MM.1S (cell line): ENCODE results near the gene BLID.

Experiments
- DNase-seq: peaks from one replicate; pipeline ENCODE4 v3.0.0-alpha.2; 2015
- H2AFZ ChIP-seq: fragments of 300-600 bp; sonication (generic); 2 replicates; pipeline ENCODE4 v1.6.0; 2016; ENCODE audit warnings: antibody characterized with exemption, low read length
- H3F3A ChIP-seq: fragments of 300-600 bp; sonication (generic); 2 replicates; pipeline ENCODE4 v1.6.1; 2016; ENCODE audit warnings: mild to moderate bottlenecking, antibody characterized with exemption, low read length, moderate library complexity, mixed read lengths; ENCODE audit not compliant: insufficient read depth
- H3K27ac ChIP-seq: fragments of 300-600 bp; sonication (generic); 2 replicates; pipeline ENCODE4 v1.5.1; 2016; ENCODE audit warnings: mild to moderate bottlenecking, low read length
- H3K27me3 ChIP-seq: fragments of 300-600 bp; sonication (generic); replicated peaks from 2 replicates; pipeline ENCODE4 v1.6.0; 2016; ENCODE audit warnings: low read length; ENCODE audit not compliant: insufficient read depth
- H3K36me3 ChIP-seq: fragments of 300-600 bp; sonication (generic); replicated peaks from 2 replicates; pipeline ENCODE4 v1.6.1; 2016; ENCODE audit warnings: mild to moderate bottlenecking, low read length, mixed read lengths; ENCODE audit not compliant: insufficient read depth
- H3K4me1 ChIP-seq: fragments of 300-600 bp; sonication (generic); 2 replicates; pipeline ENCODE4 v1.6.1; 2016; ENCODE audit warnings: low read length, mixed read lengths
- H3K4me2 ChIP-seq: fragments of 300-600 bp; sonication (generic); 2 replicates; pipeline ENCODE4 v1.6.0; 2016; ENCODE audit warnings: low read depth, low read length
- H3K4me3 ChIP-seq: fragments of 300-600 bp; sonication (generic); 2 replicates; pipeline ENCODE4 v1.5.1; 2016; ENCODE audit warnings: low read length, mixed read lengths
- H3K79me2 ChIP-seq: fragments of 300-600 bp; sonication (generic); 2 replicates; pipeline ENCODE4 v1.6.1; 2016; ENCODE audit warnings: mixed run types, low read length, mixed read lengths
- H3K9ac ChIP-seq: fragments of 300-600 bp; sonication (generic); 2 replicates; pipeline ENCODE4 v1.6.1; 2016; ENCODE audit warnings: low read length, mixed read lengths
- H3K9me2 ChIP-seq: fragments of 300-600 bp; sonication (generic); replicated peaks from 2 replicates; pipeline ENCODE4 v1.6.1; 2016; ENCODE audit warnings: mild to moderate bottlenecking, low read length, mixed read lengths; ENCODE audit not compliant: insufficient read depth
- H3K9me3 ChIP-seq: fragments of 300-600 bp; sonication (generic); replicated peaks from 2 replicates; pipeline ENCODE4 v1.6.1; 2016; ENCODE audit warnings: mild to moderate bottlenecking, low read length, mixed read lengths; ENCODE audit not compliant: insufficient read depth
- H4K20me1 ChIP-seq: fragments of 300-600 bp; sonication (generic); 2 replicates; pipeline ENCODE4 v1.6.1; 2016; ENCODE audit warnings: mild to moderate bottlenecking, low read length, moderate library complexity, mixed read lengths; ENCODE audit not compliant: insufficient read depth
- EZH2 ChIP-seq: fragments of 300-600 bp; sonication (generic); optimal IDR thresholded peaks from 2 replicates; pipeline ENCODE3; 2017; ENCODE audit warnings: low read depth, mild to moderate bottlenecking, antibody characterized with exemption, low read length, mixed read lengths
- EZH2phosphoT487 ChIP-seq: fragments of 300-600 bp; sonication (generic); IDR thresholded peaks from 2 replicates; pipeline ENCODE4 v1.6.1; 2018; ENCODE audit warnings: antibody characterized with exemption, low read length
- TF ChIP-seq, protein P1 (sequence below): fragments of 300-600 bp; sonication (generic); IDR thresholded peaks from 2 replicates; pipeline ENCODE4 v1.5.1; 2016; ENCODE audit warnings: antibody characterized with exemption, low read length, mixed read lengths

Gene BLID

DNA sequence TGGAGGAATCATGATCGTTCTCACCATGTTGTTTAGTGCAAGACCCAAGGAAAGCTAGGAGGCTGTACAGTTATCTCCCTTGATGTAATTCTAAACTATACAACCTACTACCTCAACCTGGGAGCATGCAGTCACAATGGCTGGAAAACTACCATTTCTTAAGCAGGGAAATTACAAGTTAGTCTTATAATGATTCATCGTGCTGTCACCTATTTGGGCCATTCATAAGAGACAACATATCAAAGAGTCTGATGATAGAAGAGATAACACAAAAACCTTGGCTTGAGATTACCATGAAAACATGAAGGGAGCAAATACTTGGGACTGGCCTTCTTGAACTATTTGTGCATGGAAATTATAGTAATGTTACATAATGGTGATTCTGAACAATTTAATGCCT, 30.5 kb upstream of the BLID start:
- Histone ChIP-seq H3K79me2 (no peaks in the 10 kb centered on the region), H3K9me2 (no peaks in the 10 kb centered on the region), H3K27ac (no peak overlapping the region), H3K4me3 (no peak overlapping the region), H4K20me1 (no peaks in the 10 kb centered on the region), H3K27me3 (no peaks in the 10 kb centered on the region), H3K9me3 (no peaks in the 10 kb centered on the region), H3K4me2 (no peak overlapping the region), H3K36me3 (no peaks in the 10 kb centered on the region), H2AFZ (no peak overlapping the region), H3K4me1 (no peaks in the 10 kb centered on the region), H3K9ac (no peak overlapping the region), H3F3A (no peaks in the 10 kb centered on the region)
- no peak for DNase-seq
- no peak for TF ChIP-seq EZH2
- TF ChIP-seq, protein P1, sequence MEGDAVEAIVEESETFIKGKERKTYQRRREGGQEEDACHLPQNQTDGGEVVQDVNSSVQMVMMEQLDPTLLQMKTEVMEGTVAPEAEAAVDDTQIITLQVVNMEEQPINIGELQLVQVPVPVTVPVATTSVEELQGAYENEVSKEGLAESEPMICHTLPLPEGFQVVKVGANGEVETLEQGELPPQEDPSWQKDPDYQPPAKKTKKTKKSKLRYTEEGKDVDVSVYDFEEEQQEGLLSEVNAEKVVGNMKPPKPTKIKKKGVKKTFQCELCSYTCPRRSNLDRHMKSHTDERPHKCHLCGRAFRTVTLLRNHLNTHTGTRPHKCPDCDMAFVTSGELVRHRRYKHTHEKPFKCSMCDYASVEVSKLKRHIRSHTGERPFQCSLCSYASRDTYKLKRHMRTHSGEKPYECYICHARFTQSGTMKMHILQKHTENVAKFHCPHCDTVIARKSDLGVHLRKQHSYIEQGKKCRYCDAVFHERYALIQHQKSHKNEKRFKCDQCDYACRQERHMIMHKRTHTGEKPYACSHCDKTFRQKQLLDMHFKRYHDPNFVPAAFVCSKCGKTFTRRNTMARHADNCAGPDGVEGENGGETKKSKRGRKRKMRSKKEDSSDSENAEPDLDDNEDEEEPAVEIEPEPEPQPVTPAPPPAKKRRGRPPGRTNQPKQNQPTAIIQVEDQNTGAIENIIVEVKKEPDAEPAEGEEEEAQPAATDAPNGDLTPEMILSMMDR, result no peak
- TF ChIP-seq EZH2phosphoT487, result no peak

DNA sequence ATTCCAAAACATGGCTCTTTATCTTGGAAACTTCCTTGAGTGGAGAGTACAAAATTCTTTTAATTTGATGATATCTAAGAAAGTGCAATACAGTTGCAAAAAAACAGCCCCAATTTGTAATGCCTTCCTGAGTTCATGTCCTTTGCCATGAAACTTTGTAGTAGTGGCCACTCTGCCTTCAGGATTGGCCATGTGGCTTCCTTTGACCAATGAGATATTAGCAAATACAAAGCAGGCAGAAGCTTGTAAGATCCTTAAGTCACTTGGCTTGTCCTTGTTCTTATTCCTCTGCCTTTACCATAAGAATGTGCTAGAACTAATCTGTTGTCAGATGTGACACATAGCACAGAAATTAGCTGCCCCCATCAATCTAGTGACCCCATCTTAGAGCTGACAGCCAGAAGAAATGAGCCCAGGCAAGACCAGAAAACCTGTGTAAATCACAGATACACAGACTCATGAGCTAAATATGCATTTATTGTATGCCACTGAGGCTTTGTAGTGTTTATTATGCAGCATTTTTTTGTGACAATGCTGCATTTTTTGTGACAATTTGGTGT, 29.8 kb upstream of the BLID start:
- H3K4me2 ChIP-seq, result no peak overlapping the region
- no peaks in the 10 kb centered on the region for H3K36me3 ChIP-seq
- no peaks in the 10 kb centered on the region for H3K4me1 ChIP-seq
- no peaks in the 10 kb centered on the region for H3K9me3 ChIP-seq
- H3F3A ChIP-seq, result no peaks in the 10 kb centered on the region
- no peak overlapping the region for H3K9ac ChIP-seq
- H3K27me3 ChIP-seq, result no peaks in the 10 kb centered on the region
- no peaks in the 10 kb centered on the region for H4K20me1 ChIP-seq
- no peaks in the 10 kb centered on the region for H3K9me2 ChIP-seq
- no peaks in the 10 kb centered on the region for H3K79me2 ChIP-seq
- H2AFZ ChIP-seq, result no peak overlapping the region
- H3K4me3 ChIP-seq, result no peak overlapping the region
- no peak overlapping the region for H3K27ac ChIP-seq
- no peak for DNase-seq
- TF ChIP-seq, protein P1, result no peak
- no peak for TF ChIP-seq EZH2
- TF ChIP-seq EZH2phosphoT487, result no peak

GRCh38 chr11:122144752-122145151, 28.7 kb upstream of the BLID start:
- Histone ChIP-seq H3K9me3 (no peaks in the 10 kb centered on the region), H4K20me1 (no peaks in the 10 kb centered on the region), H3K4me1 (no peaks in the 10 kb centered on the region), H3K36me3 (no peaks in the 10 kb centered on the region), H3K79me2 (no peaks in the 10 kb centered on the region), H3K27ac (no peak overlapping the region), H3K9me2 (no peaks in the 10 kb centered on the region), H3K9ac (no peak overlapping the region), H2AFZ (no peak overlapping the region), H3K27me3 (no peaks in the 10 kb centered on the region), H3K4me2 (no peak overlapping the region), H3F3A (no peaks in the 10 kb centered on the region), H3K4me3 (no peak overlapping the region)
- TF ChIP-seq, protein P1, result no peak
- no peak for TF ChIP-seq EZH2
- DNase-seq, result no peak
